Epithelial cell of esophagus (primary cell): Measurements from ENCODE around the gene ITGBL1.
A peak's percentile ranks its signal among the peaks of the same experiment; 100 is the strongest.

Source experiments
- DNase-seq: peaks from one replicate; pipeline ENCODE4 v3.0.0; 2010; ENCODE audit warnings: low read depth
- H3K4me3 ChIP-seq: 2 replicates; pipeline ENCODE4 v1.5.1; 2011; ENCODE audit warnings: mild to moderate bottlenecking, low read length, control low read depth
- TF ChIP-seq, protein P1 (sequence below): IDR thresholded peaks from 2 replicates; pipeline ENCODE4 v1.5.1; 2011; ENCODE audit warnings: low read depth, mild to moderate bottlenecking, low read length, control low read depth, inconsistent platforms; ENCODE audit not compliant: insufficient read depth; ENCODE audit errors: missing control alignments

The ITGBL1 gene

DNA sequence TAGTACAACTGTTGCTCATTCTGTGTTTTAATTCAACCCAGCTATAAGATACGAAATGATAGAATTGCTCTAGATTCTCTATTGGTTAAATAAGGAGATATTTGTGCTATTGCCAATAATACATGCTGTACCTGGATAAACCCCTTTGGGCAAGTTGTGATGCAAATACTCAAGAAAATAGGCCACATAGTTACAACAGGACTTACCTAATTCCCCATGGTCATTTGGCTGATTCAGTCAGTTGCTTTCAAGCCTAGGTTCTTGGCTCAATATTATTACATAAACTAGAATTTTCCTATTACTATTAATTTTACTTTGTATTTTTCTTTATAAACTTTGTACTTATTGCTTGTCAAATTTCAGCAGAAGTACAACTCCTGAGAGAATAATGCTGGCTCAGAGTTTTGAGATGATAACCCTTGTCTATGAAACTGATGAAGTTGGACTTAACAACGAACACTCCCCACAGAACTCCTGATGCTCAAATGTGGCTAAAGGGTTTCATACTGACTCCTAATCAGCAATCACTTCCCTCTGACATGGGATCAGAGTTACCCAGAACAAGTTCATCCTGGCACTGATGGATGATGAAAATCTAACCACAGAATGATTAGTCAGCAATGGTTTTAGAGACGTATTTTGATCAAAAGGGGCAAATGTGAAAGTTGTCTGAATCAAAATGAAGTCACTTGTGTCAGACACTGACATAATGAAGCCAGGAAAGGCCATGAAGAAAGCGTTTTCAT is 221.1 kb downstream of the ITGBL1 start:
- no peak overlapping the region for H3K4me3 ChIP-seq
- TF ChIP-seq, protein P1, sequence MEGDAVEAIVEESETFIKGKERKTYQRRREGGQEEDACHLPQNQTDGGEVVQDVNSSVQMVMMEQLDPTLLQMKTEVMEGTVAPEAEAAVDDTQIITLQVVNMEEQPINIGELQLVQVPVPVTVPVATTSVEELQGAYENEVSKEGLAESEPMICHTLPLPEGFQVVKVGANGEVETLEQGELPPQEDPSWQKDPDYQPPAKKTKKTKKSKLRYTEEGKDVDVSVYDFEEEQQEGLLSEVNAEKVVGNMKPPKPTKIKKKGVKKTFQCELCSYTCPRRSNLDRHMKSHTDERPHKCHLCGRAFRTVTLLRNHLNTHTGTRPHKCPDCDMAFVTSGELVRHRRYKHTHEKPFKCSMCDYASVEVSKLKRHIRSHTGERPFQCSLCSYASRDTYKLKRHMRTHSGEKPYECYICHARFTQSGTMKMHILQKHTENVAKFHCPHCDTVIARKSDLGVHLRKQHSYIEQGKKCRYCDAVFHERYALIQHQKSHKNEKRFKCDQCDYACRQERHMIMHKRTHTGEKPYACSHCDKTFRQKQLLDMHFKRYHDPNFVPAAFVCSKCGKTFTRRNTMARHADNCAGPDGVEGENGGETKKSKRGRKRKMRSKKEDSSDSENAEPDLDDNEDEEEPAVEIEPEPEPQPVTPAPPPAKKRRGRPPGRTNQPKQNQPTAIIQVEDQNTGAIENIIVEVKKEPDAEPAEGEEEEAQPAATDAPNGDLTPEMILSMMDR: no peak
- peak; percentile 25 for DNase-seq

DNA sequence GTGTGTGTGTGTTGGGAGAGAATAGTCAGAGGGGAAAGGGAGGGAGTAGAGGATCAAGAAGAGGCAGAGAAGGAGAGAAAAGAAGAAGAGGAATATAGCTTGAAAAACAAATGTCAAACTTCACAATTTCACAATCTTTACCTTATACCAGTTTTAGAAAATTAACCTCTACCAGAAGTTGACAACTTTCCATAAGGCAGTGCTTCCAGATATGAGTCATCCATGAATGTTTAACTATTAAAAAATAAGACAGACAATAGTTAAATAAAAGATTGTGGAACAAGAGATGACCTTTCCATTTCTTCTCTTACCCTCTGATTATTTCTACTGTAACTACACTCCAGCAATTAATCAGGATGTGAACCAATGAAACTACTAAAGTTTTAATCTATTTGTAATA is 229.4 kb downstream of the ITGBL1 start:
- no peak overlapping the region for H3K4me3 ChIP-seq
- TF ChIP-seq, protein P1: no peak
- no peak for DNase-seq

DNA sequence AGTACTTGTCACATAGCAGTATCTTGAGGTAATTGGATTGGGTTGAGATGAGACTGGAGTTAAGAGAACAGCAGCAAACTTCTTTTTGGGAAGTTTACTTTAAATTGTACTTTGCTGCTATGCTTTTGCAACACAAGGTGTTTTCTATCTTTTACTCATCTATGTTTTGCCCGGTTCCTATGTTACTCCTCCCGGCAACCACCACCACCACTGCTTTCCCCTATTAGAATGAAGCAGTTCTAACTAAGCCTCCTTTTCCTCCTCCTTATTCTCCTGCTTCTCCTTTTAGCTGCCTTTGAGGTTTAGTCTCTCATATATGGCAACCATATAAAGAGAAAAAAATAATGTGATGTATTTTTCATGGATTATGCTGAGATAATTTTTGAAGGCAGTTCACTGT is 233.5 kb downstream of the ITGBL1 start:
- H3K4me3 ChIP-seq: no peak overlapping the region
- TF ChIP-seq, protein P1: no peak
- no peak for DNase-seq

DNA sequence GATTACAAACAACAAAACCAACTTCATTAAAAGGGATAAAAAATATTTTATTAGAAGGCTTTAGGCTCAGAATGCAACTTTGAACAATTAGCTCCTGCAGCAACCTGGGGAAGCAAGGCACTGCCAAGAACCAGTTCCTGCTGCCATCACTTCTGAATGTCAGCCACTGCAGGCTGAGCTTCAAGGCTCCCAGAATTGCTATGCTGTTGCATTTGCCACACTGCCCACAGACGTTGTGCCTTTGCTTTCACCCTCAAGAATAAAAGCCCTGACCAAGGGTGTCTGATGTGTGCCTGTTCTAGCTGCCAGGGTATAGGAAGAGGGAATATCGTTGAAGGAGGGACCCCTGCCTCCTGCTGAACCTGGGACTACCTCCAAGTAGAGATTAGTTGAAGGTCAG is 238.4 kb downstream of the ITGBL1 start:
- H3K4me3 ChIP-seq: no peak overlapping the region
- no peak for DNase-seq
- TF ChIP-seq, protein P1: no peak

DNA sequence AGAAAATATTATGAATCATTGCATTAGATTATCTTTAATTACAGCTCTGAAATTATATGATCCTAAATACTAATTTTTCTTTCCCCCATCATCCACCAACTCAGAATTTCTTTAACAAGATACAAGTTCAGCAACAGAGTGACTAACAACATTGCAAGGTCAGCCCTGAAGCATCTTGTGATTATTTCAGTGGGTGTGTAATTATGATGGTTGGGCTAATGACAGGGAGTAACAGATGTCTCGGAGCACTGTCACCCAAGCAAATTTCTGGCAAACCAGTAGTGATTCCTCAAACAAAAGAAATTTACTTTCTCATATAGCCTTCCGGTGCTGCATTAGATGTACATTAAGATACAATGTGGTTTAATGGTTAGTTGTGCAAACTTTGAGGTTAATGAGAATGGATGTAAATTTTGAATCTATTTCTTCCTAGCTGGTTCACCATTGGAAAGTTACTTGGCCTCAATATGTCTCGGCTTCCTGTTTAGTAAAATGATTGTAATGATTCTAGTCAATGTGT is 238.9 kb downstream of the ITGBL1 start:
- no peak overlapping the region for H3K4me3 ChIP-seq
- peak; percentile 30 for DNase-seq
- TF ChIP-seq, protein P1: no peak

DNA sequence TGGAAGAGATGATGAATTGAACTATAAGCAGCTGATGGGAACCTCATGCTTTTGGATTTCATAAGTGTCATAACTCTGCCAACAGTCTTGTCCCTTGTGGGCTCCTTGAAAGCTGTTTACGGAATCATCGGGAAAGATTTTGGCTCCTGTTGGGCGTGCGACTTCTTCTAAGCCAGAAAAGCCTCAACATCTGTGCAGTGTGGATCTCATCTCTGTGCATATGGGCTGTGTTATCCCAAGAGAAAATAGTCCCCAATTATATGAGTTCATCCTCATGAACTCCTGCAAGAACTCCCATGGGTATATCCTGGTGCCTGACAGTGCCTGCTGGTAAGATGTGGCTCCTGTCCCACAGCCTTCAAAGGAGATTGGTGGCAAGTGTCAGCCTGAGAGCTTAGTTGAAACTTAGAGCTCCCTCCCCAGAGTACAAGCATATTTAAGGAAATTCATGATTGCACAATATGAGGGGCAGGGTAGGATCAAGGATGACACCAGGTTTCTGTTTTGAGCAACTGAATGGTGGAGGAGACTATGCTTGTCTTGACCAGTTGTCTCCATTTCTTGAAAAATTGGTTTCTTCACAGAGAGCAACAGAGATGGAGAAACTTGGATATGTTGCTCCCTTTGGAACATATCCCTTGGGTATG is 243.5 kb downstream of the ITGBL1 start:
- H3K4me3 ChIP-seq: no peak overlapping the region
- DNase-seq: no peak
- TF ChIP-seq, protein P1: no peak
